Subcutaneous adipose tissue (tissue), 4 donors: ENCODE data around the gene LLGL1. TPM values are rescaled to one million over a fixed set of nuclear protein-coding genes. Genes with fewer than 3 reads are reported as not detected.

Source experiments
- total RNA-seq, 4 donors: library from RNA; depleted of rRNA; stranded (reverse); fragments of >200 nt; gene quantifications; one replicate each; pipeline ENCODE4 v1.1.0, GENCODE V29; 2016
- TF ChIP-seq, protein P1 (sequence below): fragments of 450-650 bp; IDR thresholded peaks from one replicate; pipeline ENCODE4 v1.5.1; 2016; ENCODE audit warnings: low read depth, mild to moderate bottlenecking, control low read depth, antibody characterized with exemption, moderate library complexity

The LLGL1 gene
- total RNA-seq, 4 donors from 2014 or later: 4.2 to 17.7 (median 13.6) TPM

- TF ChIP-seq, protein P1, sequence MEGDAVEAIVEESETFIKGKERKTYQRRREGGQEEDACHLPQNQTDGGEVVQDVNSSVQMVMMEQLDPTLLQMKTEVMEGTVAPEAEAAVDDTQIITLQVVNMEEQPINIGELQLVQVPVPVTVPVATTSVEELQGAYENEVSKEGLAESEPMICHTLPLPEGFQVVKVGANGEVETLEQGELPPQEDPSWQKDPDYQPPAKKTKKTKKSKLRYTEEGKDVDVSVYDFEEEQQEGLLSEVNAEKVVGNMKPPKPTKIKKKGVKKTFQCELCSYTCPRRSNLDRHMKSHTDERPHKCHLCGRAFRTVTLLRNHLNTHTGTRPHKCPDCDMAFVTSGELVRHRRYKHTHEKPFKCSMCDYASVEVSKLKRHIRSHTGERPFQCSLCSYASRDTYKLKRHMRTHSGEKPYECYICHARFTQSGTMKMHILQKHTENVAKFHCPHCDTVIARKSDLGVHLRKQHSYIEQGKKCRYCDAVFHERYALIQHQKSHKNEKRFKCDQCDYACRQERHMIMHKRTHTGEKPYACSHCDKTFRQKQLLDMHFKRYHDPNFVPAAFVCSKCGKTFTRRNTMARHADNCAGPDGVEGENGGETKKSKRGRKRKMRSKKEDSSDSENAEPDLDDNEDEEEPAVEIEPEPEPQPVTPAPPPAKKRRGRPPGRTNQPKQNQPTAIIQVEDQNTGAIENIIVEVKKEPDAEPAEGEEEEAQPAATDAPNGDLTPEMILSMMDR: no peak
These were observed 54.8 kb downstream of the LLGL1 start for GRCh38 chr17:18280249-18280648.

GRCh38 chr17:18280766-18281371, 55.4 kb downstream of the LLGL1 start:
- TF ChIP-seq, protein P1: no peak

GRCh38 chr17:18281788-18282187, 56.4 kb downstream of the LLGL1 start:
- TF ChIP-seq, protein P1: no peak

DNA sequence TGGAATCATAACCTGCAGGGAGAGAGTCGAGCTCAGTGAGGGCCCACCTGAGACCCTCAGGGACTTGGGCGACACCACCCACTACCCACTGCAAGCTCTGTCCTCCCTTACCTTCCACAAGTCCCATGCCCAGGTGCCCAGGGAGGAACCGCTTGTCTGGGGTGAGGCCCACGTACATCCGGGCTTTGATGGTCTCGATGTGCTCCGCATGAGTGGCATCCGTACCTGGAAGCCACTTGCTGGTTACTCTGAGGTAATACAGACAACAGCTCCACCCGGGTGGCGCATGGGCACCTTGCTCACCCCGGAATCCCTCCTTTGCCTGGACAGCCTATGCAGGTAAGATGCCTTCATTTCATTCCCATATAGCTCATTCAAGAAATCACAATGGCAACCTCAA, 59.9 kb downstream of the LLGL1 start:
- TF ChIP-seq, protein P1: no peak

GRCh38 chr17:18291718-18292540, 66.5 kb downstream of the LLGL1 start:
- TF ChIP-seq, protein P1: no peak

Other genes starting within 250 kb of the LLGL1 start
- gene ATPAF2, start 186.5 kb upstream of the LLGL1 start, total RNA-seq: 10 to 100 TPM; 10.1 to 18.3 (median 11.5) TPM
- gene GID4, start 186.2 kb upstream of the LLGL1 start, total RNA-seq: 10 to 100 TPM; 17.0 to 29.8 (median 19.2) TPM
- gene DRG2, start 137.7 kb upstream of the LLGL1 start, total RNA-seq: 10 to 100 TPM; 27.4 to 46.3 (median 35.7) TPM
- gene MYO15A, start 116.9 kb upstream of the LLGL1 start, total RNA-seq: 1 to 10 TPM in 2 of 4 donors, under 1 TPM in 2; 0.44 to 3.2 (median 1.2) TPM
- 10 to 100 TPM; 57.5 to 69.6 (median 67.5) TPM for gene ALKBH5, start 41.8 kb upstream of the LLGL1 start, total RNA-seq
- gene FLII, start 33.1 kb downstream of the LLGL1 start, total RNA-seq: 100 to 1,000 TPM; 244 to 388 (median 274) TPM
- 10 to 100 TPM in 1 of 4 donors, 1 to 10 TPM in 3; 5.2 to 11.4 (median 7.9) TPM for gene MIEF2, start 35.0 kb downstream of the LLGL1 start, total RNA-seq
- 10 to 100 TPM; 20.9 to 32.2 (median 27.6) TPM for gene TOP3A, start 89.4 kb downstream of the LLGL1 start, total RNA-seq
- gene SMCR8, start 89.7 kb downstream of the LLGL1 start, total RNA-seq: 10 to 100 TPM; 12.7 to 18.2 (median 16.3) TPM
- 100 to 1,000 TPM in 2 of 4 donors, 10 to 100 TPM in 2; 88.1 to 257 (median 104) TPM for gene SHMT1, start 137.9 kb downstream of the LLGL1 start, total RNA-seq
- gene EVPLL, start 152.1 kb downstream of the LLGL1 start, total RNA-seq: under 1 TPM in 1 of 4 donors, not detected in 3; 0.85 TPM